ENCODE results near the gene HDAC11.

- TF ChIP-seq CTCF (IDR thresholded peaks at IDR 0.05): no peak
- TF ChIP-seq ZFX (IDR thresholded peaks at IDR 0.05; ENCODE audit: borderline replicate concordance): no peak
These were observed 36.0 kb downstream of the HDAC11 start for GRCh38 chr3:13515786-13516759.

Measured in 22Rv1 (cell line).